ENCODE measurements around the gene VMP1.
"Not testable (repeated sequence)": the region's sequence is repeated elsewhere in the genome, so short reads cannot be mapped to it uniquely, and the experiment has no call there.

VMP1 gene

DNA sequence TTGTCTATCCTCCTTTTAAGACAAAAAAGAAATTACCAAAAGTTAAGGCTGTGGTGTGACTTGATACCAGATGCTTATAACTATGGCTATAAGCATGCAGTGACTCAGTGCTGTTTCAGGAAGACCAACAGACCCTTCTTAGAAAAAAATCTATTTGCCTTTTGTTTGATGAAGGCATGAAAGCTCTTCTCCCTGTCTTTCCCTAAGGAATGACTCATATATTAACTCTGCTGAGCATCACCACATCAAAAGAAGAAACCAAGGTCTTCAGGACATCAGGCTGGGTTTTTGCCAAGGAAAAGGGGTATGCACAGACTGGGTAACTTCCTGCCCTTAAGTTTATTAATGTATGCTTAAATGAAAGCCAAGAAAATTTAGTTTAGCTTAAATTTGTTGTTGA is 47.1 kb downstream of the VMP1 start (continued):
- no peak for TF ChIP-seq REPIN1 (tag by site-specific recombination; IDR thresholded peaks at IDR 0.05; ENCODE audit: low read depth)
- no peak for TF ChIP-seq HOXC10 (CRISPR knock-in tag; IDR thresholded peaks at IDR 0.05)
- no peak for TF ChIP-seq ZNF664 (tag by site-specific recombination; IDR thresholded peaks at IDR 0.05)
- TF ChIP-seq ZNF560 (tag by site-specific recombination; IDR thresholded peaks at IDR 0.05; ENCODE audit: borderline replicate concordance), result no peak
- no peak for TF ChIP-seq ZNF214 (tag by site-specific recombination; IDR thresholded peaks at IDR 0.05; ENCODE audit: borderline replicate concordance)
- no peak for TF ChIP-seq ZNF10 (tag by site-specific recombination; IDR thresholded peaks at IDR 0.05)
- TF ChIP-seq ZNF660 (tag by site-specific recombination; IDR thresholded peaks at IDR 0.05), result peak; percentile 60; the same call in 1 of the 2 replicates
- no peak for TF ChIP-seq ZNF658 (tag by site-specific recombination; IDR thresholded peaks at IDR 0.05)
- 0 out of 2 replicates have a peak, but pooled peaks have one; percentile 24 for TF ChIP-seq ZEB2 (tag by site-specific recombination; IDR thresholded peaks at IDR 0.05)
- no peak for TF ChIP-seq ZNF23 (tag by site-specific recombination; IDR thresholded peaks at IDR 0.05; ENCODE audit: borderline replicate concordance)
- no peak for TF ChIP-seq ZNF266 (tag by site-specific recombination; IDR thresholded peaks at IDR 0.05; ENCODE audit: low read depth)
- TF ChIP-seq ZNF830 (tag by site-specific recombination; IDR thresholded peaks at IDR 0.05; ENCODE audit: low read depth), result no peak
- no peak for TF ChIP-seq ZNF423 (tag by site-specific recombination; IDR thresholded peaks at IDR 0.05)
- no peak for TF ChIP-seq YY2 (tag by site-specific recombination; IDR thresholded peaks at IDR 0.05)
- no peak for TF ChIP-seq ZNF530 (tag by site-specific recombination; IDR thresholded peaks at IDR 0.05; ENCODE audit: low read depth)
- TF ChIP-seq ZNF76 (tag by site-specific recombination; IDR thresholded peaks at IDR 0.05; ENCODE audit: borderline replicate concordance, low read depth), result no peak
- no peak for TF ChIP-seq ZNF223 (tag by site-specific recombination; IDR thresholded peaks at IDR 0.05)
- TF ChIP-seq BCL11A (tag by site-specific recombination; IDR thresholded peaks at IDR 0.05; ENCODE audit: low read depth), result no peak
- no peak for TF ChIP-seq ZNF768 (tag by site-specific recombination; IDR thresholded peaks at IDR 0.05)
- TF ChIP-seq ZNF624 (tag by site-specific recombination; IDR thresholded peaks at IDR 0.05), result no peak
- TF ChIP-seq, protein P1, sequence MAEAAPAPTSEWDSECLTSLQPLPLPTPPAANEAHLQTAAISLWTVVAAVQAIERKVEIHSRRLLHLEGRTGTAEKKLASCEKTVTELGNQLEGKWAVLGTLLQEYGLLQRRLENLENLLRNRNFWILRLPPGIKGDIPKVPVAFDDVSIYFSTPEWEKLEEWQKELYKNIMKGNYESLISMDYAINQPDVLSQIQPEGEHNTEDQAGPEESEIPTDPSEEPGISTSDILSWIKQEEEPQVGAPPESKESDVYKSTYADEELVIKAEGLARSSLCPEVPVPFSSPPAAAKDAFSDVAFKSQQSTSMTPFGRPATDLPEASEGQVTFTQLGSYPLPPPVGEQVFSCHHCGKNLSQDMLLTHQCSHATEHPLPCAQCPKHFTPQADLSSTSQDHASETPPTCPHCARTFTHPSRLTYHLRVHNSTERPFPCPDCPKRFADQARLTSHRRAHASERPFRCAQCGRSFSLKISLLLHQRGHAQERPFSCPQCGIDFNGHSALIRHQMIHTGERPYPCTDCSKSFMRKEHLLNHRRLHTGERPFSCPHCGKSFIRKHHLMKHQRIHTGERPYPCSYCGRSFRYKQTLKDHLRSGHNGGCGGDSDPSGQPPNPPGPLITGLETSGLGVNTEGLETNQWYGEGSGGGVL (tag by site-specific recombination; IDR thresholded peaks at IDR 0.05), result no peak
- TF ChIP-seq ZNF548 (tag by site-specific recombination; IDR thresholded peaks at IDR 0.05), result no peak
- no peak for TF ChIP-seq ZIC2 (tag by site-specific recombination; IDR thresholded peaks at IDR 0.05)
- no peak for TF ChIP-seq ZNF16 (tag by site-specific recombination; IDR thresholded peaks at IDR 0.05; ENCODE audit: low read depth)
- TF ChIP-seq, protein P2, sequence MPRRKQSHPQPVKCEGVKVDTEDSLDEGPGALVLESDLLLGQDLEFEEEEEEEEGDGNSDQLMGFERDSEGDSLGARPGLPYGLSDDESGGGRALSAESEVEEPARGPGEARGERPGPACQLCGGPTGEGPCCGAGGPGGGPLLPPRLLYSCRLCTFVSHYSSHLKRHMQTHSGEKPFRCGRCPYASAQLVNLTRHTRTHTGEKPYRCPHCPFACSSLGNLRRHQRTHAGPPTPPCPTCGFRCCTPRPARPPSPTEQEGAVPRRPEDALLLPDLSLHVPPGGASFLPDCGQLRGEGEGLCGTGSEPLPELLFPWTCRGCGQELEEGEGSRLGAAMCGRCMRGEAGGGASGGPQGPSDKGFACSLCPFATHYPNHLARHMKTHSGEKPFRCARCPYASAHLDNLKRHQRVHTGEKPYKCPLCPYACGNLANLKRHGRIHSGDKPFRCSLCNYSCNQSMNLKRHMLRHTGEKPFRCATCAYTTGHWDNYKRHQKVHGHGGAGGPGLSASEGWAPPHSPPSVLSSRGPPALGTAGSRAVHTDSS (tag by site-specific recombination; IDR thresholded peaks at IDR 0.05), result peak; percentile 83
- no peak for TF ChIP-seq ZNF37A (tag by site-specific recombination; IDR thresholded peaks at IDR 0.05)
- no peak for TF ChIP-seq ZNF792 (tag by site-specific recombination; IDR thresholded peaks at IDR 0.05)
- TF ChIP-seq, protein P3, sequence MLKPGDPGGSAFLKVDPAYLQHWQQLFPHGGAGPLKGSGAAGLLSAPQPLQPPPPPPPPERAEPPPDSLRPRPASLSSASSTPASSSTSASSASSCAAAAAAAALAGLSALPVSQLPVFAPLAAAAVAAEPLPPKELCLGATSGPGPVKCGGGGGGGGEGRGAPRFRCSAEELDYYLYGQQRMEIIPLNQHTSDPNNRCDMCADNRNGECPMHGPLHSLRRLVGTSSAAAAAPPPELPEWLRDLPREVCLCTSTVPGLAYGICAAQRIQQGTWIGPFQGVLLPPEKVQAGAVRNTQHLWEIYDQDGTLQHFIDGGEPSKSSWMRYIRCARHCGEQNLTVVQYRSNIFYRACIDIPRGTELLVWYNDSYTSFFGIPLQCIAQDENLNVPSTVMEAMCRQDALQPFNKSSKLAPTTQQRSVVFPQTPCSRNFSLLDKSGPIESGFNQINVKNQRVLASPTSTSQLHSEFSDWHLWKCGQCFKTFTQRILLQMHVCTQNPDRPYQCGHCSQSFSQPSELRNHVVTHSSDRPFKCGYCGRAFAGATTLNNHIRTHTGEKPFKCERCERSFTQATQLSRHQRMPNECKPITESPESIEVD (tag by site-specific recombination; IDR thresholded peaks at IDR 0.05), result peak; percentile 24; the same call in 1 of the 2 replicates
- TF ChIP-seq ZNF394 (tag by site-specific recombination; IDR thresholded peaks at IDR 0.05; ENCODE audit: borderline replicate concordance), result 0 out of 2 replicates have a peak, but pooled peaks have one; percentile 19
- no peak for TF ChIP-seq ZBTB1 (tag by site-specific recombination; IDR thresholded peaks at IDR 0.05)
- no peak for TF ChIP-seq GLIS1 (tag by site-specific recombination; IDR thresholded peaks at IDR 0.05)
- TF ChIP-seq ZNF629 (tag by site-specific recombination; IDR thresholded peaks at IDR 0.05), result peak; percentile 26; the same call in 1 of the 2 replicates
- no peak for TF ChIP-seq KLF8 (tag by site-specific recombination; IDR thresholded peaks at IDR 0.05)

DNA sequence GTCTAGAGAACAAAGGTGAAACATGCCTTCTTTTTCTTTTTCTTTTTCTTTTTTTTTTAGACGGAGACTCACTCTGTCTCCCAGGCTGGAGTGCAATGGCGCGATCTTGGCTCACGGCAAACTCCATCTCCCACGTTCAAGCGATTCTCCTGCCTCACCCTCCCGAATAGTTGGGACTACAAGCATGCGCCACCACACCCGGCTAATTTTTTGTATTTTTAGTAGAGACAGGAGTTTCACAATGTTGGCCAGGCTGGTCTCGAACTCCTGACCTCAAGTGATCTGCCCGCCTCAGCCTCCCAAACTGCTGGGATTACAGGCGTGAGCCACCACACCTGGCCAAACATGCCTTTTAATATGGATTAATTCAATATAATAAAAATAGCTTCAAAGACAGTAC is 47.6 kb downstream of the VMP1 start:
- ChIA-PET POLR2A (interaction anchor here (0.6 to 3.3 kb wide), 11 partner anchors 26 to 139 kb away, joined by 3 to 50 read pairs (median 9); partner anchors contain the start of genes CLTC, RPS6KB1 and TUBD1), CTCF (interaction anchor here (0.6 to 6.0 kb wide), 15 partner anchors 8 to 314 kb away, joined by 3 to 73 read pairs (median 5); no protein-coding TSS in a partner anchor)
- H3K9me3 ChIP-seq (ENCODE audit: control insufficient read depth, insufficient read depth, low read depth, low read length); H3K4me3 ChIP-seq (ENCODE audit: low read depth, low read length): not testable (repeated sequence)
- H3K27ac ChIP-seq (ENCODE audit: extremely low read depth, low read depth, low read length), result peak overlapping the region; percentile 28; the same call in 1 of the 2 replicates
- H3K36me3 ChIP-seq (ENCODE audit: control insufficient read depth in 2 of 2, insufficient read depth in 1 of 2, low read length in 2 of 2), result peaks cover 7 to 10% of the 10 kb centered on the region in 2 experiments; a peak in 2 of 3 replicates
- peaks cover 19% of the 10 kb centered on the region for H3K4me1 ChIP-seq (ENCODE audit: control insufficient read depth, insufficient read depth, low read length)
